ENCODE measurements around the gene OR4K5. TPM values are rescaled to one million over a fixed set of nuclear protein-coding genes. Genes with fewer than 3 reads are reported as not detected.

The OR4K5 gene
- total RNA-seq, 2 experiments from 2014 or later, result not detected

DNA sequence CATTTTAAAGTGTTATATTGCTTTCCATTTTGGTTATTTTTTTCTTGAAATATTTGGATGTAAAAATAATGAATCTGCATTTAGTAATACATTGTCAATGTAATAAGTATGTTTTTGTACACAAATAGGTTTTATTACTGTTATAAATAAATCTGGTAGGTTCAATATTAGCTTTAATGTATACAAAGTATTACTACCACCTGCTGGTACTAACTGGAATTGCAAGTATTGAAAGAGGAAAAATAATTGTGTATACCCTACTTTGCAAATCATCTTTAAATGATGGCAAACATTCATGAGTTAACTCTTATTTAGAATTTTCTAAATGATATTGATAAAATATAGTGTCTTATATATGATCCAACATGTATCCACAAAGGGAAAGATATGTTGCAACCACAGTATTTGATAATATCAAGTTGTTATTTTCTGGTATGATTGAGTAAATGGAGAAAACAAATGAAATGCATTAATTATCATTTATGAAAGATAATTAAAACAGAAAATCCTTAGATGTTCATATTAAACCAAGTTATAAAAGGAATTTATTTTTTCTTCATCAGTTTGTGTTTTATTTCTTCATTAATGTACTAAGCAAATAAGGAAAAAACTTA lies 42.3 kb upstream of the OR4K5 start:
- no peak overlapping the region for H3K4me3 ChIP-seq (ENCODE audit: low read depth, low read length, poor library complexity, severe bottlenecking)
- CTCF ChIA-PET (ENCODE audit: unreplicated experiment), result no interaction called here
- no peaks in the 10 kb centered on the region for H4K20me1 ChIP-seq (ENCODE audit: insufficient read depth, low read length)
- no peaks in the 10 kb centered on the region for H3K9me2 ChIP-seq (ENCODE audit: insufficient read depth, low read length)
- POLR2A ChIA-PET, result interaction anchor here (1.0 kb wide), 1 partner anchor 279 kb away, joined by 3 read pairs; no protein-coding TSS in a partner anchor
- no peak overlapping the region for H2AFZ ChIP-seq (ENCODE audit: low read length)
- H3K4me2 ChIP-seq (ENCODE audit: low read length), result no peak overlapping the region
- H3K9me3 ChIP-seq (ENCODE audit: low read length), result no peaks in the 10 kb centered on the region
- no peaks in the 10 kb centered on the region for H3K79me2 ChIP-seq (ENCODE audit: insufficient read depth, low read depth, low read length)
- peak; percentile 58 for DNase-seq (ENCODE audit: low spot score)
- intact Hi-C loops (cut with micrococcal nuclease; ENCODE audit: unreplicated experiment), result no loop called here
- H3K27ac ChIP-seq (ENCODE audit: low read depth, low read length, poor library complexity, severe bottlenecking), result no peak overlapping the region
- H3K36me3 ChIP-seq (ENCODE audit: insufficient read depth, low read length), result no peaks in the 10 kb centered on the region
- no peak for TF ChIP-seq EZH2phosphoT487 (IDR thresholded peaks at IDR 0.05; ENCODE audit: borderline replicate concordance, low read depth, low read length)
- TF ChIP-seq, protein P1, sequence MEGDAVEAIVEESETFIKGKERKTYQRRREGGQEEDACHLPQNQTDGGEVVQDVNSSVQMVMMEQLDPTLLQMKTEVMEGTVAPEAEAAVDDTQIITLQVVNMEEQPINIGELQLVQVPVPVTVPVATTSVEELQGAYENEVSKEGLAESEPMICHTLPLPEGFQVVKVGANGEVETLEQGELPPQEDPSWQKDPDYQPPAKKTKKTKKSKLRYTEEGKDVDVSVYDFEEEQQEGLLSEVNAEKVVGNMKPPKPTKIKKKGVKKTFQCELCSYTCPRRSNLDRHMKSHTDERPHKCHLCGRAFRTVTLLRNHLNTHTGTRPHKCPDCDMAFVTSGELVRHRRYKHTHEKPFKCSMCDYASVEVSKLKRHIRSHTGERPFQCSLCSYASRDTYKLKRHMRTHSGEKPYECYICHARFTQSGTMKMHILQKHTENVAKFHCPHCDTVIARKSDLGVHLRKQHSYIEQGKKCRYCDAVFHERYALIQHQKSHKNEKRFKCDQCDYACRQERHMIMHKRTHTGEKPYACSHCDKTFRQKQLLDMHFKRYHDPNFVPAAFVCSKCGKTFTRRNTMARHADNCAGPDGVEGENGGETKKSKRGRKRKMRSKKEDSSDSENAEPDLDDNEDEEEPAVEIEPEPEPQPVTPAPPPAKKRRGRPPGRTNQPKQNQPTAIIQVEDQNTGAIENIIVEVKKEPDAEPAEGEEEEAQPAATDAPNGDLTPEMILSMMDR (conservative IDR thresholded peaks at IDR 0.05; ENCODE audit: low read length), result peak; percentile 100
- no peaks in the 10 kb centered on the region for H3K4me1 ChIP-seq (ENCODE audit: insufficient read depth, low read length, poor library complexity, severe bottlenecking)
- BruUV-seq (replicated peaks), result no TSS peak

DNA sequence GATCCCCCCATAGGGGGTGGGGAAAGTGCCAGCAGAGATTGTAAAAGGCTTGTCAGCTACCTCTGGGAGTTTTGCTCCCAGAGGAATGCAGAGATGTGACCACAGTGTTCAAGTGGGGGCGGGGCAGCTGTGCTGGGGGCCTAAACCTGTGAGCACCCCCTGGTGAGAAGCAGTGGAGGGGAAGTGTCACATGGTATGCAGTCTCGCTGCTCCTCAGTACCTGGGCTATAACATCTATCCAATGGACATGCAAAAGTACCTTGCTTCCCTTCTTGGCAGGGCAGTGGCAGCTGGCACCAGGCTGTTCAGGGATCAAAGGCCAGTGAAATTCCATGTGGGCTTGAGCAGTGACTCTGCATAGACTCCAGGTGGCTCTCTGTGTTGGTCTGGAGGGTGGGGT lies 25.1 kb upstream of the OR4K5 start:
- H3K4me2 ChIP-seq (ENCODE audit: low read length), result no peak overlapping the region
- no peaks in the 10 kb centered on the region for H4K20me1 ChIP-seq (ENCODE audit: insufficient read depth, low read length)
- H3K36me3 ChIP-seq (ENCODE audit: insufficient read depth, low read length), result no peaks in the 10 kb centered on the region
- no peak for DNase-seq (ENCODE audit: low spot score)
- CTCF ChIA-PET (ENCODE audit: unreplicated experiment), result no interaction called here
- H3K79me2 ChIP-seq (ENCODE audit: insufficient read depth, low read depth, low read length), result no peaks in the 10 kb centered on the region
- H3K27ac ChIP-seq (ENCODE audit: low read depth, low read length, poor library complexity, severe bottlenecking), result no peak overlapping the region
- no TSS peak for BruUV-seq (replicated peaks)
- H3K4me1 ChIP-seq (ENCODE audit: insufficient read depth, low read length, poor library complexity, severe bottlenecking), result no peaks in the 10 kb centered on the region
- intact Hi-C loops (cut with micrococcal nuclease; ENCODE audit: unreplicated experiment), result loop anchor here (10.0 kb wide), 1 partner anchor 60 kb away; no protein-coding TSS in a partner anchor
- POLR2A ChIA-PET, result no interaction called here
- H3K9me2 ChIP-seq (ENCODE audit: insufficient read depth, low read length), result no peaks in the 10 kb centered on the region
- no peak overlapping the region for H2AFZ ChIP-seq (ENCODE audit: low read length)
- TF ChIP-seq, protein P1 (conservative IDR thresholded peaks at IDR 0.05; ENCODE audit: low read length), result no peak
- no peak for TF ChIP-seq EZH2phosphoT487 (IDR thresholded peaks at IDR 0.05; ENCODE audit: borderline replicate concordance, low read depth, low read length)
- peaks cover 59% of the 10 kb centered on the region for H3K9me3 ChIP-seq (ENCODE audit: low read length)
- H3K4me3 ChIP-seq (ENCODE audit: low read depth, low read length, poor library complexity, severe bottlenecking), result no peak overlapping the region

GRCh38 chr14:19900999-19901398 lies 19.4 kb upstream of the OR4K5 start:
- H3K36me3 ChIP-seq (ENCODE audit: insufficient read depth, low read length), result no peaks in the 10 kb centered on the region
- CTCF ChIA-PET (ENCODE audit: unreplicated experiment), result no interaction called here
- intact Hi-C loops (cut with micrococcal nuclease; ENCODE audit: unreplicated experiment), result loop anchor here (10.0 kb wide), 1 partner anchor 46 kb away; no protein-coding TSS in a partner anchor

More at GRCh38 chr14:19900999-19901398, 19.4 kb upstream of the OR4K5 start:
- no peak for DNase-seq (ENCODE audit: low spot score)
- Histone ChIP-seq H3K9me2 (ENCODE audit: insufficient read depth, low read length) (no peaks in the 10 kb centered on the region), H2AFZ (ENCODE audit: low read length) (no peak overlapping the region), H3K4me3 (ENCODE audit: low read depth, low read length, poor library complexity, severe bottlenecking) (no peak overlapping the region), H3K4me1 (ENCODE audit: insufficient read depth, low read length, poor library complexity, severe bottlenecking) (no peaks in the 10 kb centered on the region), H3K27ac (ENCODE audit: low read depth, low read length, poor library complexity, severe bottlenecking) (no peak overlapping the region), H3K79me2 (ENCODE audit: insufficient read depth, low read depth, low read length) (no peaks in the 10 kb centered on the region), H3K4me2 (ENCODE audit: low read length) (no peak overlapping the region), H3K9me3 (ENCODE audit: low read length) (peaks cover 41% of the 10 kb centered on the region), H4K20me1 (ENCODE audit: insufficient read depth, low read length) (no peaks in the 10 kb centered on the region)
- POLR2A ChIA-PET, result no interaction called here
- no peak for TF ChIP-seq EZH2phosphoT487 (IDR thresholded peaks at IDR 0.05; ENCODE audit: borderline replicate concordance, low read depth, low read length)
- TF ChIP-seq, protein P1 (conservative IDR thresholded peaks at IDR 0.05; ENCODE audit: low read length), result no peak
- BruUV-seq (replicated peaks), result no TSS peak

Data from OCI-LY7 (cell line).